ENCODE measurements around the gene RUNX3. TPM values are rescaled to one million over a fixed set of nuclear protein-coding genes. Genes with fewer than 3 reads are reported as not detected.

RUNX3 gene
- total RNA-seq, 1 experiment from 2014 or later = 0.33 TPM

DNA sequence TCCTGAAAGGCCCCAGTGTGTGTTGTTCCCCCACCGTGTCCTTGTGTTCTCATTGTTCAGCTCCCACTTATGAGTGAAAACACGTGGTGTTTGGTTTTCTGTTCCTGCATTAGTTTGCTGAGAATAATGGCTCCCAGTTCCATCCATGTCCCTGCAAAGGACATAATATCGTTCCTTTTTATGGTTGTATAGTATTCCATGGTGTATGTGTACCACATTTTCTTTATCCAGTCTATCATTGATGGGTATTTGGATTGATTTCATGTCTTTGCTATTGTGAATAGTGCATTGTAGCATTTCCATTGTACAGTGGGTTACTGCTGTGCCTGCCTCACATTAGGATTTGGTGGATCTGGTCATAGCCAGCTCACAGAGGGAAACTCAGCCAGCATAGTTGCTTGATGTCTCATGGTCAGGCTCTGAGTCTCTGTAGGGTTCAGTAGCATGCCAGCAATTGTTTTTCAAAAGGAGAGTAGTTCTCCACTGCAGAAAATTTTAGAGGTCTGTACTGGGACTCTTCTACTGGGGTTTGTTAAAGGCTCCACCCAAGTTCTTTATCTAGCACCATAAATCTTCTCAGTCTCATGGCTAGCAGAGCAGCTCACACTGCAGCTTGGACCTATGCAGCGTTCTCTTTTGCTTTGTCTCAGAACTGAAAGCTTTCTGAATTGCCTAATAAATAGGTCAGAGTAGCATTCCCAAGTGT lies 41.0 kb downstream of the RUNX3 start:
- Histone ChIP-seq H4K8ac (replicated peaks; ENCODE audit: insufficient read length, low read depth, low read length) (no peak overlapping the region), H2BK5ac (ENCODE audit: insufficient read length, low read length) (no peak overlapping the region), H3K9ac (ENCODE audit: extremely low read depth, insufficient read length, low read length) (no peak overlapping the region), H3K4me2 (ENCODE audit: insufficient read depth, insufficient read length, low read length) (no peak overlapping the region), H3K79me1 (ENCODE audit: insufficient read depth, low read depth, low read length, poor library complexity, severe bottlenecking) (no peaks in the 10 kb centered on the region), H3K23ac (ENCODE audit: insufficient read length, low read depth, low read length) (no peak overlapping the region), H4K91ac (ENCODE audit: insufficient read length, low read depth, low read length) (no peak overlapping the region), H3K14ac (ENCODE audit: insufficient read depth, low read length) (no peak overlapping the region), H3K27me3 (ENCODE audit: insufficient read depth, low read length) (no peaks in the 10 kb centered on the region), H3K4me1 (ENCODE audit: insufficient read depth, low read length) (no peaks in the 10 kb centered on the region), H3T11ph (ENCODE audit: low read length) (no peak overlapping the region), H2AK5ac (ENCODE audit: insufficient read length, low read length) (no peak overlapping the region), H4K20me1 (ENCODE audit: control insufficient read depth, insufficient read depth, insufficient read length) (no peaks in the 10 kb centered on the region), H2AFZ (ENCODE audit: low read length) (no peak overlapping the region), H3K27ac (ENCODE audit: insufficient read length, low read depth, low read length) (no peak overlapping the region), H3K79me2 (ENCODE audit: insufficient read depth, low read length) (no peaks in the 10 kb centered on the region), H2BK12ac (ENCODE audit: insufficient read length, low read depth, low read length) (no peak overlapping the region), H3K9me3 (ENCODE audit: control insufficient read depth, low read depth, low read length) (peaks cover 4% of the 10 kb centered on the region), H2BK120ac (ENCODE audit: low read depth, low read length, poor library complexity, severe bottlenecking) (no peak overlapping the region), H4K5ac (ENCODE audit: insufficient read length, low read depth, low read length) (no peak overlapping the region), H2BK15ac (ENCODE audit: low read depth, low read length) (no peak overlapping the region), H3K56ac (ENCODE audit: insufficient read length, low read depth, low read length) (no peak overlapping the region), H3K4ac (ENCODE audit: low read depth, low read length) (no peak overlapping the region), H2BK20ac (ENCODE audit: low read depth, low read length, poor library complexity, severe bottlenecking) (no peak overlapping the region), H3K18ac (ENCODE audit: insufficient read length, low read depth, low read length) (no peak overlapping the region), H3K23me2 (ENCODE audit: insufficient read length, low read depth, low read length, poor library complexity, severe bottlenecking) (no peaks in the 10 kb centered on the region)
- no peak overlapping the region for H3K27ac Mint-ChIP-seq
- H3K9me3 Mint-ChIP-seq = peaks cover 25 to 26% of the 10 kb centered on the region in 2 experiments
- TF ChIP-seq, protein P1, sequence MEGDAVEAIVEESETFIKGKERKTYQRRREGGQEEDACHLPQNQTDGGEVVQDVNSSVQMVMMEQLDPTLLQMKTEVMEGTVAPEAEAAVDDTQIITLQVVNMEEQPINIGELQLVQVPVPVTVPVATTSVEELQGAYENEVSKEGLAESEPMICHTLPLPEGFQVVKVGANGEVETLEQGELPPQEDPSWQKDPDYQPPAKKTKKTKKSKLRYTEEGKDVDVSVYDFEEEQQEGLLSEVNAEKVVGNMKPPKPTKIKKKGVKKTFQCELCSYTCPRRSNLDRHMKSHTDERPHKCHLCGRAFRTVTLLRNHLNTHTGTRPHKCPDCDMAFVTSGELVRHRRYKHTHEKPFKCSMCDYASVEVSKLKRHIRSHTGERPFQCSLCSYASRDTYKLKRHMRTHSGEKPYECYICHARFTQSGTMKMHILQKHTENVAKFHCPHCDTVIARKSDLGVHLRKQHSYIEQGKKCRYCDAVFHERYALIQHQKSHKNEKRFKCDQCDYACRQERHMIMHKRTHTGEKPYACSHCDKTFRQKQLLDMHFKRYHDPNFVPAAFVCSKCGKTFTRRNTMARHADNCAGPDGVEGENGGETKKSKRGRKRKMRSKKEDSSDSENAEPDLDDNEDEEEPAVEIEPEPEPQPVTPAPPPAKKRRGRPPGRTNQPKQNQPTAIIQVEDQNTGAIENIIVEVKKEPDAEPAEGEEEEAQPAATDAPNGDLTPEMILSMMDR (conservative IDR thresholded peaks at IDR 0.05) = no peak
- peaks cover 11% of the 10 kb centered on the region for H3K27me3 Mint-ChIP-seq (ENCODE audit: low read depth)
- H3K4me3 Mint-ChIP-seq = no peak overlapping the region
- WGBS (ENCODE audit: extremely low coverage, insufficient read length, low lambda C conversion rate) = no CpG with 5 or more reads among the region's 4 CpGs
- no peak for DNase-seq
- H3K36me3 Mint-ChIP-seq (ENCODE audit: insufficient read depth in 1 of 3, low read depth in 3 of 3) = peaks cover 5 to 14% (median 5%) of the 10 kb centered on the region in 3 experiments; a peak in 6 of 7 replicates
- H3K4me1 Mint-ChIP-seq = no peaks in the 10 kb centered on the region

Data from H9 (cell line).